DMS114 treated with DMSO at 0.1 percent for 48 hours (cell line): ENCODE measurements around the gene TRMT112.

Experiments
- DNase-seq: peaks from one replicate; lab custom pipeline; 2025; ENCODE audit not compliant: unreplicated experiment; lab: John Stamatoyannopoulos, UW

TRMT112 gene

GRCh38 chr11:64351136-64351631 lies 33.8 kb upstream of the TRMT112 start:
- no peak for DNase-seq

GRCh38 chr11:64349404-64349803 lies 32.0 kb upstream of the TRMT112 start:
- DNase-seq: no peak

GRCh38 chr11:64349025-64349387 lies 31.6 kb upstream of the TRMT112 start:
- no peak for DNase-seq

- no peak for DNase-seq
Measured at GRCh38 chr11:64348383-64349024, 31.1 kb upstream of the TRMT112 start.

- DNase-seq: no peak
Measured at GRCh38 chr11:64347193-64347867, 30.0 kb upstream of the TRMT112 start.

GRCh38 chr11:64344787-64345186 lies 27.4 kb upstream of the TRMT112 start:
- no peak for DNase-seq

- DNase-seq: no peak
Measured at GRCh38 chr11:64343767-64344559, 26.6 kb upstream of the TRMT112 start.

GRCh38 chr11:64342869-64343745 lies 25.7 kb upstream of the TRMT112 start:
- no peak for DNase-seq

- peak; percentile 62 for DNase-seq
Measured at GRCh38 chr11:64341851-64342791, 24.8 kb upstream of the TRMT112 start.

- no peak for DNase-seq
Measured at GRCh38 chr11:64341429-64341828, 24.1 kb upstream of the TRMT112 start.

GRCh38 chr11:64340671-64341335 lies 23.4 kb upstream of the TRMT112 start:
- DNase-seq: no peak

- DNase-seq: no peak
Measured at GRCh38 chr11:64339754-64340408, 22.5 kb upstream of the TRMT112 start, which contains the start of gene CCDC88B. Gene CCDC88B, plus strand, starts transcription at chr11:64340204. Its CDS starts 63 bp downstream, at chr11:64340267.

GRCh38 chr11:64339286-64339685 lies 21.9 kb upstream of the TRMT112 start:
- no peak for DNase-seq

- no peak for DNase-seq
Measured at GRCh38 chr11:64338716-64339115, 21.4 kb upstream of the TRMT112 start.

- DNase-seq: no peak
Measured at GRCh38 chr11:64337538-64338249, 20.3 kb upstream of the TRMT112 start.

- no peak for DNase-seq
Measured at GRCh38 chr11:64334764-64335735, 17.7 kb upstream of the TRMT112 start.

GRCh38 chr11:64333556-64333955 lies 16.2 kb upstream of the TRMT112 start:
- no peak for DNase-seq
